Measurements from ENCODE around the gene KLF7. TPM values are rescaled to one million over a fixed set of nuclear protein-coding genes. Genes with fewer than 3 reads are reported as not detected.

The KLF7 gene
- total RNA-seq, 1 experiment from 2014 or later, result 32.2 TPM

DNA sequence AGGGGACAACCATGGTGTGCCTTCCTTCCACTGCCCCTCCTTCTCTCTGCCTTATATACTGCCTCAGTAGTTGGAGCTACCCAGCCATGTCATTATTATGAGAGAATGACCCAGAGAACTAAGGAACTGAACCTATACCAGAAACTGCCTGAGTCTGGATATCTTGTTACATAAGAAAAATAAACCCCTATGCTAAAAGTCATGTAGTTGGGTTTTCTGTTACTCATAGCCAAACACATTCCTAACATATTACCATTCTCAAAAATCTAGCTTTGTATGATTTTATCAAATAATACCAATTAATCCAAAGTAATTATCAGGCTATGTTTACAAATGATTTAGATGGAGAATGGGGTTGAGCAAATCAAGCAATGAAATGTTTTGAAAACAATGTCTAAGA is 15.0 kb upstream of the KLF7 start:
- TF ChIP-seq, protein P1, sequence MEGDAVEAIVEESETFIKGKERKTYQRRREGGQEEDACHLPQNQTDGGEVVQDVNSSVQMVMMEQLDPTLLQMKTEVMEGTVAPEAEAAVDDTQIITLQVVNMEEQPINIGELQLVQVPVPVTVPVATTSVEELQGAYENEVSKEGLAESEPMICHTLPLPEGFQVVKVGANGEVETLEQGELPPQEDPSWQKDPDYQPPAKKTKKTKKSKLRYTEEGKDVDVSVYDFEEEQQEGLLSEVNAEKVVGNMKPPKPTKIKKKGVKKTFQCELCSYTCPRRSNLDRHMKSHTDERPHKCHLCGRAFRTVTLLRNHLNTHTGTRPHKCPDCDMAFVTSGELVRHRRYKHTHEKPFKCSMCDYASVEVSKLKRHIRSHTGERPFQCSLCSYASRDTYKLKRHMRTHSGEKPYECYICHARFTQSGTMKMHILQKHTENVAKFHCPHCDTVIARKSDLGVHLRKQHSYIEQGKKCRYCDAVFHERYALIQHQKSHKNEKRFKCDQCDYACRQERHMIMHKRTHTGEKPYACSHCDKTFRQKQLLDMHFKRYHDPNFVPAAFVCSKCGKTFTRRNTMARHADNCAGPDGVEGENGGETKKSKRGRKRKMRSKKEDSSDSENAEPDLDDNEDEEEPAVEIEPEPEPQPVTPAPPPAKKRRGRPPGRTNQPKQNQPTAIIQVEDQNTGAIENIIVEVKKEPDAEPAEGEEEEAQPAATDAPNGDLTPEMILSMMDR (conservative IDR thresholded peaks at IDR 0.05), result no peak
- no peak for DNase-seq
- no peak overlapping the region for H3K23ac ChIP-seq (ENCODE audit: insufficient read length, low read depth, low read length)
- H3T11ph ChIP-seq (ENCODE audit: low read length), result no peak overlapping the region
- Mint-ChIP-seq H3K9me3 (no peaks in the 10 kb centered on the region), H3K36me3 (ENCODE audit: insufficient read depth in 1 of 3, low read depth in 3 of 3) (no peaks in the 10 kb centered on the region), H3K4me1 (peaks cover 0 to 5% of the 10 kb centered on the region in 2 experiments; a peak in 1 of 4 replicates), H3K27ac (no peak overlapping the region), H3K27me3 (ENCODE audit: low read depth) (no peaks in the 10 kb centered on the region), H3K4me3 (no peak overlapping the region)
- no peak overlapping the region for H3K4me2 ChIP-seq (ENCODE audit: insufficient read depth, insufficient read length, low read length)
- H3K18ac ChIP-seq (ENCODE audit: insufficient read length, low read depth, low read length), result no peak overlapping the region
- no peaks in the 10 kb centered on the region for H3K4me1 ChIP-seq (ENCODE audit: insufficient read depth, low read length)
- no peaks in the 10 kb centered on the region for H4K20me1 ChIP-seq (ENCODE audit: control insufficient read depth, insufficient read depth, insufficient read length)
- no peak overlapping the region for H4K8ac ChIP-seq (replicated peaks; ENCODE audit: insufficient read length, low read depth, low read length)
- no peaks in the 10 kb centered on the region for H3K79me1 ChIP-seq (ENCODE audit: insufficient read depth, low read depth, low read length, poor library complexity, severe bottlenecking)
- H3K4ac ChIP-seq (ENCODE audit: low read depth, low read length), result no peak overlapping the region
- no peak overlapping the region for H2AK5ac ChIP-seq (ENCODE audit: insufficient read length, low read length)
- H3K27me3 ChIP-seq (ENCODE audit: insufficient read depth, low read length), result no peaks in the 10 kb centered on the region
- H2BK20ac ChIP-seq (ENCODE audit: low read depth, low read length, poor library complexity, severe bottlenecking), result no peak overlapping the region
- no peaks in the 10 kb centered on the region for H3K9me3 ChIP-seq (ENCODE audit: control insufficient read depth, low read depth, low read length)
- H4K91ac ChIP-seq (ENCODE audit: insufficient read length, low read depth, low read length), result no peak overlapping the region
- no peak overlapping the region for H3K14ac ChIP-seq (ENCODE audit: insufficient read depth, low read length)
- H4K5ac ChIP-seq (ENCODE audit: insufficient read length, low read depth, low read length), result no peak overlapping the region
- H3K56ac ChIP-seq (ENCODE audit: insufficient read length, low read depth, low read length), result no peak overlapping the region
- no peaks in the 10 kb centered on the region for H3K23me2 ChIP-seq (ENCODE audit: insufficient read length, low read depth, low read length, poor library complexity, severe bottlenecking)
- H2BK15ac ChIP-seq (ENCODE audit: low read depth, low read length), result no peak overlapping the region
- no peak overlapping the region for H2BK12ac ChIP-seq (ENCODE audit: insufficient read length, low read depth, low read length)
- no peak overlapping the region for H3K27ac ChIP-seq (ENCODE audit: insufficient read length, low read depth, low read length)
- H2BK5ac ChIP-seq (ENCODE audit: insufficient read length, low read length), result no peak overlapping the region
- H3K9ac ChIP-seq (ENCODE audit: extremely low read depth, insufficient read length, low read length), result no peak overlapping the region
- no peaks in the 10 kb centered on the region for H3K79me2 ChIP-seq (ENCODE audit: insufficient read depth, low read length)
- H2AFZ ChIP-seq (ENCODE audit: low read length), result no peak overlapping the region
- no peak overlapping the region for H2BK120ac ChIP-seq (ENCODE audit: low read depth, low read length, poor library complexity, severe bottlenecking)
